GM12878 (cell line): ENCODE data around the gene GUCA2A.

ENCODE experiments used
- BRCA1 ChIP-seq: IDR thresholded peaks from 2 replicates; pipeline ENCODE4 v1.6.1; 2011; ENCODE audit warnings: low read depth, low read length, improper control_type of control experiment
- ETV6 ChIP-seq, 2 experiments: fragments of 450-650 bp in 1 of 2; IDR thresholded peaks in 1 of 2; conservative IDR thresholded peaks in 1 of 2; 2 replicates each; pipeline ENCODE4 v1.6.1; 2014; ENCODE audit warnings: antibody characterized with exemption in 1 of 2, borderline replicate concordance in 1 of 2, low read depth in 1 of 2, mild to moderate bottlenecking in 1 of 2, moderate library complexity in 1 of 2
- FOXK2 ChIP-seq: fragments of 450-650 bp; IDR thresholded peaks from 2 replicates; pipeline ENCODE4 v1.6.1; 2017; ENCODE audit warnings: mild to moderate bottlenecking, moderate library complexity
- POLR2A ChIP-seq: IDR thresholded peaks from 2 replicates; pipeline ENCODE4 v1.6.1; 2011; ENCODE audit warnings: low read depth, mild to moderate bottlenecking, low read length
- POLR2AphosphoS5 ChIP-seq: IDR thresholded peaks from 2 replicates; pipeline ENCODE4 v1.6.1; 2011; ENCODE audit warnings: mild to moderate bottlenecking, low read length, inconsistent platforms
- RUNX3 ChIP-seq: IDR thresholded peaks from 2 replicates; pipeline ENCODE4 v1.6.1; 2012; ENCODE audit warnings: low read length, inconsistent platforms
- TF ChIP-seq, protein P1 (sequence below), 3 experiments: IDR thresholded peaks in 2 of 3; conservative IDR thresholded peaks in 1 of 3; 2 replicates each; pipeline ENCODE4 v1.5.1; 2011; ENCODE audit warnings: low read depth in 3 of 3, low read length in 3 of 3, mild to moderate bottlenecking in 3 of 3, control low read depth in 2 of 3, moderate library complexity in 2 of 3, inconsistent platforms in 1 of 3, mixed read lengths in 1 of 3; ENCODE audit not compliant: control insufficient read depth in 2 of 3, insufficient read depth in 1 of 3; ENCODE audit errors: extremely low read depth in 1 of 3

DNA sequence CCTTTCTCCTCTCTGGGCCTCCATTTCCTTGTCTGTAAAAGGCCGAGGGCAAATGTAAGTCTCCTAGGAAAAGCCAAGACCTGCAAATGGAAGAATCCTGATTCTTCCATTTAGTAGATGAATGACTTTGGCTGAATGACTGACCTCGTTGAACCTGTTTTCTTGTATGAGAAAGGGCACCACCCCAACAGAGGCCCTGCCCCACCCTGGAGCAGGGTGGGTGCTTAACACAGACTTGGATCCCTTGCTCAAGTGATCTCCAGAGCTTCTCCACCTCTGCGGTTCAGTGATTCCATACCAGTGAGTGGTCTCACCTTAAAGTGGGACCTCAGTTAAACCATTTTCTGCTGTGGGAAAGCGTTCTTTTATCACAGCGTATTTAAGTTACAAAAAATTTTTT is 50.3 kb downstream of the GUCA2A start:
- TF ChIP-seq, protein P1, sequence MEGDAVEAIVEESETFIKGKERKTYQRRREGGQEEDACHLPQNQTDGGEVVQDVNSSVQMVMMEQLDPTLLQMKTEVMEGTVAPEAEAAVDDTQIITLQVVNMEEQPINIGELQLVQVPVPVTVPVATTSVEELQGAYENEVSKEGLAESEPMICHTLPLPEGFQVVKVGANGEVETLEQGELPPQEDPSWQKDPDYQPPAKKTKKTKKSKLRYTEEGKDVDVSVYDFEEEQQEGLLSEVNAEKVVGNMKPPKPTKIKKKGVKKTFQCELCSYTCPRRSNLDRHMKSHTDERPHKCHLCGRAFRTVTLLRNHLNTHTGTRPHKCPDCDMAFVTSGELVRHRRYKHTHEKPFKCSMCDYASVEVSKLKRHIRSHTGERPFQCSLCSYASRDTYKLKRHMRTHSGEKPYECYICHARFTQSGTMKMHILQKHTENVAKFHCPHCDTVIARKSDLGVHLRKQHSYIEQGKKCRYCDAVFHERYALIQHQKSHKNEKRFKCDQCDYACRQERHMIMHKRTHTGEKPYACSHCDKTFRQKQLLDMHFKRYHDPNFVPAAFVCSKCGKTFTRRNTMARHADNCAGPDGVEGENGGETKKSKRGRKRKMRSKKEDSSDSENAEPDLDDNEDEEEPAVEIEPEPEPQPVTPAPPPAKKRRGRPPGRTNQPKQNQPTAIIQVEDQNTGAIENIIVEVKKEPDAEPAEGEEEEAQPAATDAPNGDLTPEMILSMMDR (IDR thresholded peaks at IDR 0.05 in 2 of 3, conservative IDR thresholded peaks at IDR 0.05 in 1 of 3; ENCODE audit: control insufficient read depth in 2 of 3, extremely low read depth in 1 of 3, insufficient read depth in 1 of 3, low read depth in 3 of 3, low read length in 3 of 3), result no peak
- no peak for TF ChIP-seq ETV6 (conservative IDR thresholded peaks at IDR 0.05 in 1 of 2, IDR thresholded peaks at IDR 0.05 in 1 of 2; ENCODE audit: borderline replicate concordance in 1 of 2, low read depth in 1 of 2)
- TF ChIP-seq POLR2A, result no peak
- no peak for TF ChIP-seq POLR2AphosphoS5
- no peak for TF ChIP-seq FOXK2
- TF ChIP-seq BRCA1, result no peak
- no peak for TF ChIP-seq RUNX3
